HepG2 (cell line): ENCODE results near the gene CLHC1. TPM values are rescaled to one million over a fixed set of nuclear protein-coding genes. Genes with fewer than 3 reads are reported as not detected.

Source experiments
- ATF1 ChIP-seq: IDR thresholded peaks from 2 replicates; pipeline ENCODE4 v1.6.1; 2016; ENCODE audit warnings: mild to moderate bottlenecking, control low read depth
- CTCF ChIP-seq: sonication (generic); formaldehyde crosslinking; IDR thresholded peaks from 2 replicates; pipeline ENCODE4 v1.5.0; 2020; ENCODE audit warnings: mild to moderate bottlenecking, missing genetic modification reagents, moderate library complexity
- FOXM1 ChIP-seq: sonication (generic); formaldehyde crosslinking; IDR thresholded peaks from 2 replicates; pipeline ENCODE4 v1.5.0; 2020; ENCODE audit warnings: missing genetic modification reagents
- GATAD1 ChIP-seq: IDR thresholded peaks from 2 replicates; pipeline ENCODE4 v1.6.1; 2016; ENCODE audit warnings: missing genetic modification reagents, missing compliant biosample characterization
- HNF4A ChIP-seq: sonication (generic); formaldehyde crosslinking; IDR thresholded peaks from 2 replicates; pipeline ENCODE4 v1.4.0; 2020; ENCODE audit warnings: missing genetic modification reagents
- MYC ChIP-seq: sonication (generic); formaldehyde crosslinking; IDR thresholded peaks from 2 replicates; pipeline ENCODE4 v1.9.0; 2021; ENCODE audit warnings: missing genetic modification reagents, borderline replicate concordance
- NAIF1 ChIP-seq: sonication (generic); formaldehyde crosslinking; IDR thresholded peaks from 2 replicates; pipeline ENCODE4 v1.5.0; 2020; ENCODE audit warnings: mild to moderate bottlenecking, missing genetic modification reagents, borderline replicate concordance
- NPAS2 ChIP-seq: sonication (generic); formaldehyde crosslinking; IDR thresholded peaks from 2 replicates; pipeline ENCODE4 v1.8.0; 2022; ENCODE audit warnings: mild to moderate bottlenecking, missing genetic modification reagents, borderline replicate concordance
- POLR2AphosphoS5 ChIP-seq: IDR thresholded peaks from 2 replicates; pipeline ENCODE4 v1.6.1; 2012; ENCODE audit warnings: low read depth, low read length
- RAD51 ChIP-seq: fragments of 450-650 bp; IDR thresholded peaks from 2 replicates; pipeline ENCODE4 v1.6.1; 2016; ENCODE audit warnings: borderline replicate concordance
- RFX3 ChIP-seq: IDR thresholded peaks from 2 replicates; pipeline ENCODE4 v1.6.1; 2016; ENCODE audit warnings: missing biosample characterization, missing genetic modification reagents
- SAP130 ChIP-seq: IDR thresholded peaks from 2 replicates; pipeline ENCODE4 v1.6.1; 2016; ENCODE audit warnings: low read depth
- SNRNP70 ChIP-seq: fragments of 200-400 bp; formaldehyde crosslinking; IDR thresholded peaks from 2 replicates; pipeline ENCODE4 v1.6.1; 2017; ENCODE audit warnings: mild to moderate bottlenecking, low read depth, low read length, moderate library complexity
- ZFP36L1 ChIP-seq: sonication (generic); formaldehyde crosslinking; IDR thresholded peaks from 2 replicates; pipeline ENCODE4 v1.8.0; 2022; ENCODE audit warnings: mild to moderate bottlenecking, missing genetic modification reagents, moderate library complexity
- ZNF253 ChIP-seq: sonication (generic); formaldehyde crosslinking; IDR thresholded peaks from 2 replicates; pipeline ENCODE4 v1.8.0; 2022; ENCODE audit warnings: mild to moderate bottlenecking, missing genetic modification reagents, borderline replicate concordance
- ZNF460 ChIP-seq: sonication (generic); formaldehyde crosslinking; IDR thresholded peaks from 2 replicates; pipeline ENCODE4 v1.5.1; 2020; ENCODE audit warnings: missing genetic modification reagents, mild to moderate bottlenecking, borderline replicate concordance
- ZNF530 ChIP-seq: sonication (generic); formaldehyde crosslinking; IDR thresholded peaks from 2 replicates; pipeline ENCODE4 v1.5.0; 2020; ENCODE audit warnings: low read depth, mild to moderate bottlenecking, missing genetic modification reagents
- ZNF619 ChIP-seq: sonication (generic); formaldehyde crosslinking; IDR thresholded peaks from 2 replicates; pipeline ENCODE4 v1.4.0; 2020; ENCODE audit warnings: mild to moderate bottlenecking, missing genetic modification reagents
- polyA plus RNA-seq, 8 experiments: library from polyadenylated mRNA; depleted of rRNA in 3 of 8; stranded (reverse) in 7 of 8; unstranded in 1 of 8; fragments of >200 nt; fragmentation: Illumina TruSeq in 4 of 8; extraction: Trizol in 4 of 8; gene quantifications; 2 replicates each; pipeline versions ENCODE4 v1.2.1 to v1.2.3, GENCODE V29; 2011 to 2016; ENCODE audit warnings: low read depth in 4 of 8, missing spikeins in 1 of 8, mixed read lengths in 1 of 8; ENCODE audit not compliant: insufficient read depth in 1 of 8
- total RNA-seq, 5 experiments: library from RNA; depleted of rRNA; stranded (reverse); fragments of >200 nt; fragmentation: Illumina TruSeq; extraction: Trizol; gene quantifications; 2 replicates each; pipeline ENCODE4 v1.2.3, GENCODE V29; 2016; ENCODE audit warnings: low read depth in 1 of 5
- TF ChIP-seq, protein P1 (sequence below): IDR thresholded peaks from 2 replicates; pipeline ENCODE4 v1.6.1; 2016
- TF ChIP-seq, protein P2 (sequence below): sonication (generic); formaldehyde crosslinking; IDR thresholded peaks from 2 replicates; pipeline ENCODE4 v1.4.0; 2020; ENCODE audit warnings: missing genetic modification reagents, borderline replicate concordance
- TF ChIP-seq, protein P3 (sequence below): sonication (generic); formaldehyde crosslinking; IDR thresholded peaks from 2 replicates; pipeline ENCODE4 v1.5.0; 2020; ENCODE audit warnings: mild to moderate bottlenecking, missing genetic modification reagents
- TF ChIP-seq, protein P4 (sequence below): sonication (generic); formaldehyde crosslinking; IDR thresholded peaks from 2 replicates; pipeline ENCODE4 v1.5.1; 2020; ENCODE audit warnings: missing genetic modification reagents, mild to moderate bottlenecking, borderline replicate concordance

The CLHC1 gene
- total and polyA plus RNA-seq, 2 of the 13 experiments (the other 11 are each of a cell fraction or from before 2014, with no cell fraction given), result 9.8 to 12.6 TPM

DNA sequence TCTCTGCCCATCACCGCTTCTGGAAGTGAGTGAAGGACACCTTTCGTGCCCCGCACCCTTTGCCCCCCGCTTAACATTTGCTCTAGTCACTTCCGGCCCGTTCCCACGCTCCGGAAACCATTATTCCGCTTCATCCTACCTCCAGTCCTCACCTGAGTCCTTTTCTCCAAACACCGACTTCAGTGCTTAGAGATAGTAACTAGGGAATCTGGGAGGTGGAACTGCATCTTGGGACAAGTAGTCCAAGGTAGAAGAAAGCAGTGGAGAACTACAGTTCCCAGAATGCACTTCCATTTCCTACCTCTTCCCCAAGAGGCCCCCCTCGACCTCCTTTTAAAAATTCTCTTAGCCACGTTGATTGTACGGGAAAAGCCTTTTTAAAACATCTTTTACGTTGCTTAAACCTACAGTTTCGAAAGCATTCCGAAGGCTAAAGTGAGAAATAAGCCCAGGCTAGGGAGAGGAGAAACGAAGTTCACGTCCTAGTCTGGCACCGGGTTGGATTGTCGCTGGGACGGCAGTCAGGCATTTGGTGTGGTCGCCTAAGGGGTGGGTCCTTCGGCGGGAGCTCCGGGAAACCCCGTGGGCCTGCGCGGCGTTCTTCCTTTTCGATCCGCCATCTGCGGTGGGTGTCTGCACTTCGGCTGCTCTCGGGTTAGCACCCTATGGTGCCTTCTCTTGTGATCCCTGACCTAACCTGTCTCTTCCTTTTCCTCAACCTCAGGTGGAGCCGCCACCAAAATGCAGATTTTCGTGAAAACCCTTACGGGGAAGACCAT lies at the start of gene CLHC1, which contains the start of gene RPS27A (continued):
- TF ChIP-seq, protein P1, sequence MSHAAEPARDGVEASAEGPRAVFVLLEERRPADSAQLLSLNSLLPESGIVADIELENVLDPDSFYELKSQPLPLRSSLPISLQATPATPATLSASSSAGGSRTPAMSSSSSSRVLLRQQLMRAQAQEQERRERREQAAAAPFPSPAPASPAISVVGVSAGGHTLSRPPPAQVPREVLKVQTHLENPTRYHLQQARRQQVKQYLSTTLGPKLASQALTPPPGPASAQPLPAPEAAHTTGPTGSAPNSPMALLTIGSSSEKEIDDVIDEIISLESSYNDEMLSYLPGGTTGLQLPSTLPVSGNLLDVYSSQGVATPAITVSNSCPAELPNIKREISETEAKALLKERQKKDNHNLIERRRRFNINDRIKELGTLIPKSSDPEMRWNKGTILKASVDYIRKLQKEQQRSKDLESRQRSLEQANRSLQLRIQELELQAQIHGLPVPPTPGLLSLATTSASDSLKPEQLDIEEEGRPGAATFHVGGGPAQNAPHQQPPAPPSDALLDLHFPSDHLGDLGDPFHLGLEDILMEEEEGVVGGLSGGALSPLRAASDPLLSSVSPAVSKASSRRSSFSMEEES, result peak; percentile 65
- TF ChIP-seq ZNF460 (no peak; the same call in 1 of the 2 replicates), ZNF619 (CRISPR knock-in tag) (peak; percentile 79; the same call in 1 of the 2 replicates), SAP130 (CRISPR knock-in tag) (peak; percentile 94), FOXM1 (CRISPR knock-in tag) (no peak), NAIF1 (CRISPR knock-in tag) (peak; percentile 67), ZNF530 (CRISPR knock-in tag) (no peak), GATAD1 (peak; percentile 90), RAD51 (no peak), ZNF253 (CRISPR knock-in tag) (no peak), NPAS2 (CRISPR knock-in tag) (no peak), POLR2AphosphoS5 (peak; percentile 97), RFX3 (CRISPR knock-in tag) (peak; percentile 91), ATF1 (CRISPR knock-in tag) (peak; percentile 72; the same call in 1 of the 2 replicates), SNRNP70 (no peak), CTCF (no peak), MYC (CRISPR knock-in tag) (peak; percentile 94), ZFP36L1 (0 out of 2 replicates have a peak, but pooled peaks have one; percentile 81), HNF4A (CRISPR knock-in tag) (peak; percentile 39)
- TF ChIP-seq, protein P2, sequence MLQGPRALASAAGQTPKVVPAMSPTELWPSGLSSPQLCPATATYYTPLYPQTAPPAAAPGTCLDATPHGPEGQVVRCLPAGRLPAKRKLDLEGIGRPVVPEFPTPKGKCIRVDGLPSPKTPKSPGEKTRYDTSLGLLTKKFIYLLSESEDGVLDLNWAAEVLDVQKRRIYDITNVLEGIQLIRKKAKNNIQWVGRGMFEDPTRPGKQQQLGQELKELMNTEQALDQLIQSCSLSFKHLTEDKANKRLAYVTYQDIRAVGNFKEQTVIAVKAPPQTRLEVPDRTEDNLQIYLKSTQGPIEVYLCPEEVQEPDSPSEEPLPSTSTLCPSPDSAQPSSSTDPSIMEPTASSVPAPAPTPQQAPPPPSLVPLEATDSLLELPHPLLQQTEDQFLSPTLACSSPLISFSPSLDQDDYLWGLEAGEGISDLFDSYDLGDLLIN (CRISPR knock-in tag), result peak; percentile 72; the same call in 1 of the 2 replicates
- TF ChIP-seq, protein P3, sequence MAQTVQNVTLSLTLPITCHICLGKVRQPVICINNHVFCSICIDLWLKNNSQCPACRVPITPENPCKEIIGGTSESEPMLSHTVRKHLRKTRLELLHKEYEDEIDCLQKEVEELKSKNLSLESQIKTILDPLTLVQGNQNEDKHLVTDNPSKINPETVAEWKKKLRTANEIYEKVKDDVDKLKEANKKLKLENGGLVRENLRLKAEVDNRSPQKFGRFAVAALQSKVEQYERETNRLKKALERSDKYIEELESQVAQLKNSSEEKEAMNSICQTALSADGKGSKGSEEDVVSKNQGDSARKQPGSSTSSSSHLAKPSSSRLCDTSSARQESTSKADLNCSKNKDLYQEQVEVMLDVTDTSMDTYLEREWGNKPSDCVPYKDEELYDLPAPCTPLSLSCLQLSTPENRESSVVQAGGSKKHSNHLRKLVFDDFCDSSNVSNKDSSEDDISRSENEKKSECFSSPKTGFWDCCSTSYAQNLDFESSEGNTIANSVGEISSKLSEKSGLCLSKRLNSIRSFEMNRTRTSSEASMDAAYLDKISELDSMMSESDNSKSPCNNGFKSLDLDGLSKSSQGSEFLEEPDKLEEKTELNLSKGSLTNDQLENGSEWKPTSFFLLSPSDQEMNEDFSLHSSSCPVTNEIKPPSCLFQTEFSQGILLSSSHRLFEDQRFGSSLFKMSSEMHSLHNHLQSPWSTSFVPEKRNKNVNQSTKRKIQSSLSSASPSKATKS (CRISPR knock-in tag), result no peak; the same call in none of the 2 replicates
- TF ChIP-seq, protein P4, sequence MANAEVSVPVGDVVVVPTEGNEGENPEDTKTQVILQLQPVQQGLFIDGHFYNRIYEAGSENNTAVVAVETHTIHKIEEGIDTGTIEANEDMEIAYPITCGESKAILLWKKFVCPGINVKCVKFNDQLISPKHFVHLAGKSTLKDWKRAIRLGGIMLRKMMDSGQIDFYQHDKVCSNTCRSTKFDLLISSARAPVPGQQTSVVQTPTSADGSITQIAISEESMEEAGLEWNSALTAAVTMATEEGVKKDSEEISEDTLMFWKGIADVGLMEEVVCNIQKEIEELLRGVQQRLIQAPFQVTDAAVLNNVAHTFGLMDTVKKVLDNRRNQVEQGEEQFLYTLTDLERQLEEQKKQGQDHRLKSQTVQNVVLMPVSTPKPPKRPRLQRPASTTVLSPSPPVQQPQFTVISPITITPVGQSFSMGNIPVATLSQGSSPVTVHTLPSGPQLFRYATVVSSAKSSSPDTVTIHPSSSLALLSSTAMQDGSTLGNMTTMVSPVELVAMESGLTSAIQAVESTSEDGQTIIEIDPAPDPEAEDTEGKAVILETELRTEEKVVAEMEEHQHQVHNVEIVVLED (CRISPR knock-in tag), result peak; percentile 82
